Ramos (cell line): ENCODE measurements around the gene P2RX1.

Source experiments
- in situ Hi-C: fragments of 300-500 bp; cut with MboI; formaldehyde crosslinking; loops from one replicate; pipeline ENCODE4 v1.14.3; 2022; ENCODE audit warnings: low sequenced_read_pairs; ENCODE audit not compliant: unreplicated experiment

Gene P2RX1

DNA sequence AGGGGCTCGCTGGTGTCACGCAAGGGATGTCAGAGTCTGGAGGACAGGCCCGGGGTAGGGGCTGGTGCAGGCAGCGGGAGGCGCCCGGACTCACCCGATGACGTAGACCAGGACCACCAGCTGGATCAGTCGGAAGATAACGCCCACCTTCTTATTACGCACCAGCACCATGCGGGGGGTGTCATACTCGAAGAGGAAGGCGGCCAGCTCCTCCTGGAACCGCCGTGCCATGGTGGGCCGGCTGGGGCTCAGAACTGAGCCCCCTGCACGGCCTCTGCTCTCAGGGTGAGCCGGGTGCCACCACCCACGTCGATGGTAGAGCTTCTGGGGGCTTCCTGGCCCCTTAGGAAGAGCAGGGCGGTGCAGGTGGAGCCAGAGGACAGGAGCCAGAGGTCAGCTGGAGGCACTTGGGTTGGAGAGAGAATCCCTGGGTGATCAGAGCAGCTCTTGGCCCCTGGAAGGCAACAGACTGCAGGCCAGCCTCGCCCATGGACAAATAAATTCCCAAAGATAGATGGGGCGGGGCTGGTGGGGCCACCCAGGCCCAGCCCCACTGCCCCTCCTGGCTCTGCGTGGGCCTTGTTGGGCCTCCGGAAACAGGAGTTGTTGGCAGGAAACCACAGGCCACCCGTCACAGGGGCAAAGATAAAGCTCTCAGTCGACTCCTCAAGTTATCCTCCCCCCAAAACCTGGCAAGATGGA lies at the start of gene P2RX1:
Gene P2RX1 (minus strand): TSS at position 471 of the 702 bp plus-strand sequence. CDS start 240 bp downstream, at position 231.
- in situ Hi-C loops: no loop called here

DNA sequence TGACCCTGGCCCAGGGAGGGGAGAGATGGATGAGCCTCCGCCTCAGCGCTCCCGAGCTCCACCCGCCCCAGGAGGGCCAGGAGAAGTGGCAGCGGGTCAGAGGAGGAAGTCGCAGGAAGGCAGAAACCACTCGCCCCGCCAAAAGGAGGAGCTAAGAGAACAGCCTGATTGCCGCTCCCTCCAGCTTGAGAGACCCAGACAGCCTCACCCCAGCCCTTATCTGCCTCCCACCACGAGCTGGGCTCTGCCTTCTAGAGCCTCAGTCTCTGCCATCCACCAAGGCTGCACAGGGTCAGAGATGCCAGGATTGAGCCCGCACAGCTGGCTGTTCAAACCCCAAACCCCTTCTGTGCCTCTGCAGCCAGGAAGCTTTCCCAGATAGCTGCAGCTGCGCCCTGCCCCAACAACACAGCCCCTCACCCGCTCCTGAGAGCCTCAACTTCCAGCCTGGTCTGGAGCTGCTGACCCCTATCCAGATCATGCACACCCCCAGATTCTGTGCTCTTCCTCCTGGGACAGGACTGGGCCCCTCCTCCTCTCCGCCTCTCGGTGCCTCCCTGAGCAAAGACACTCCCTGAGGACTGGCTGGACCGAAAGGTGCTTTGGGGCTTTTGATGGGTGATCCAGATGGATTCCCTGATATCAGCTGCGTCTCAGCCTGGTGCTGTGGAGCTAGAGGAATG lies 49.0 kb upstream of the P2RX1 start:
- in situ Hi-C loops: loop anchor here (25.0 kb wide), 1 partner anchor 422 kb away; no protein-coding TSS in a partner anchor

DNA sequence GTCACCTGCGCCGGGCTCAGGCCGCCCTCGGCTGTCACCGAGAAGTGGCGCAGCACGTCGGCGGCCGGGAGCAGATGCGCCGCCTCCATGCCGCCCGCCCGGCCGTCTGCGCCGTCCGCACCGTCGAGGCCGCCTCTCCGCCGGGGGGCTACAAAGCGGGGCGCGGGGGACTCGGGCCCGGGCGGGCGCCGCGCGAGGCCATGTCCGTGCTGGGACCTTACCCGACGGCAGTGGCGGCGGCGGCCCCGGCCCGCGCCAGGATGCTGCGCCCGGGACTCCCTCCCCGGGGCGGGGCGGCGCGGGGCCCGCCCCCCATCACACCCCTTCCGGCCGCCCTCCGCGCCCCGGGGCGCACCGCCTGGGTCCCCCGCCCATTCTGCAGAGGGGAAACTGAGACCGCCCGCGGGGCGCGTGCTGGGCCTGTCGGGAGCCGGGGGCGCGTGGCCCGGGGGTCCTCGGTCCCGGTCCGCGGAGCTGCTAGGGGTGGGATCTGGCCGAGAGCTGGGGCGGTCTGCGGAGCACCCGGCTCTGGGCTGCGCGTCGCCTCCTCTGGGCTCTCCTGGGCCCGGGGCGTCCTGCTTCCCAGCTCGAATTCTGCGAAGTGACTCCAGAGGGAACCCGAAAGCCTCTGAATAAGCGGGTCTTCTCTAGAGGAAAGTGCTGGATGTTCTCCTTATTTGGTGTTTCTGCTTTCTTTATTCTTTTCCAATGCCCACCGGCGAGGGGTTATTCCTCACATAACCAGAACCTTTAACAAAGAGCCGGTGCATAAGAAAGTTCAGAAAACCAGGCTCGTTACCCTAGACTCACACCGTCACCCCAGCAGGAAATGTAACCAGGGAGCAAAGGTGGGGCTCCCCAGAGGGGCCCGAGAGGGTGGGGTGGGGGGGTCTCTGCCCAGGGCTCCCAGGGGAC lies 48.2 kb upstream of the P2RX1 start, which contains the start of gene ATP2A3:
Gene ATP2A3 (minus strand): TSS at position 235 of the 915 bp plus-strand sequence. CDS start 146 bp downstream, at position 89.
- in situ Hi-C loops: loop anchor here (25.0 kb wide), 1 partner anchor 423 kb away; no protein-coding TSS in a partner anchor

DNA sequence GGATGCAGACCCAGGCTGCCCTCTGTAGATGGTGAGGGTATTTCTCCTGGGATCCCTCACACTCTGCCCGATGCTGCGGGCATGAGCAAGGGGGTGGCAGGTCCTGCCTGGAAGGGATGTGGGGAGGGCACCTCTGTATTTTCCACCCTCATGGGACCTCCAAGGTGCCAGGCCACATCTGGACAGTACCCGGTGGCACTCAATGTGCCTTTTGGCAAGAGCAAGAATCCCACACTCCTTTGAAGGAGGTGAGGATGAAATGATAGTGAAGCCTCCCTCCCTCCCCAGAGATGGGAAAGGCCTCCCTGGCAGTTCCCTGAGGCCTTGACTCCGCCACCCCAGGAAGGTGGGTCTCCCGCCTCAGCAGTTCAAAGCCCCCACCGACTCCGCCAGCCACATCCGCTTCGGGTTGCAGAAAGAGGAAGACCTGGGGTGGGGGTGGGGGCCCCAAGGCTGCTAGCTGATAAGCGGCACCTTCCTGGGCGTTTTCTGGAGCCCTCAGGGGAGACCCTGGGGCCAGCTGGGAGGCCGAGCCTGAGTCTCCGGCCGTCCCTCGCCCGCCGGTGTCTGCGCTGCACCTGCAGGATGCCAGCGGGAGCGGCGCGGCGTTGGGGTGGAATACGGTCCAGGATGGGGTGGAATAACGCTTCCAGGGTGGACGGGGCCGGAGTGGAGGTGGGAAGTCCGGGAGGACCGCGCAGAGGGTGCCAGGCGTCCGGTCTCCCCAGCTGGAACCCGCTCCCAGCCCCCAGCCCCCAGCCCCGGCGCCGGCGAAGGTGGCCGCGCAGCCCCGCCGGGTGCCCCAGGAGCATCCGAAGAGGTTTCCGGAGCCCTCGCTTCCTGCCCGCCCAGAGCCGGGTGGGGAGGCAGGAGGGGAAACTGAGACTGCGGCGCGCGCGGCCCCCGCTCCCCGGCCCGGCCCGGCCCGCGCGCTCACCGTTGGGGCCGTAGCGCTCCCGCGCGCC lies 47.3 kb upstream of the P2RX1 start:
- in situ Hi-C loops: loop anchor here (25.0 kb wide), 1 partner anchor 424 kb away; no protein-coding TSS in a partner anchor

DNA sequence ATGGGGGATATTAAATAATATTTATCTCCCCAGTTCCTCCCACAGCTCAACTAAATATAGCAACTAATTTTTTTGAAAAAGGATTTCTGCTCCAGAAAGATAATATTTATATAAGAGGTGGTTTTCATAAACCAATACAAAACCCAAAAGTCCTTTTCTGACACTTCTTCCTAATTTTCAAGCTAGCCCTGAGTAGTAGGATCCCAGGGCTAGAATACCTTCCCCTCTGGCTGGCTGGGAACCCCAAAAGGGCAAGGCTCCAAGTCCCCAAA lies 46.6 kb upstream of the P2RX1 start:
- in situ Hi-C loops: loop anchor here (25.0 kb wide), 1 partner anchor 424 kb away; no protein-coding TSS in a partner anchor

DNA sequence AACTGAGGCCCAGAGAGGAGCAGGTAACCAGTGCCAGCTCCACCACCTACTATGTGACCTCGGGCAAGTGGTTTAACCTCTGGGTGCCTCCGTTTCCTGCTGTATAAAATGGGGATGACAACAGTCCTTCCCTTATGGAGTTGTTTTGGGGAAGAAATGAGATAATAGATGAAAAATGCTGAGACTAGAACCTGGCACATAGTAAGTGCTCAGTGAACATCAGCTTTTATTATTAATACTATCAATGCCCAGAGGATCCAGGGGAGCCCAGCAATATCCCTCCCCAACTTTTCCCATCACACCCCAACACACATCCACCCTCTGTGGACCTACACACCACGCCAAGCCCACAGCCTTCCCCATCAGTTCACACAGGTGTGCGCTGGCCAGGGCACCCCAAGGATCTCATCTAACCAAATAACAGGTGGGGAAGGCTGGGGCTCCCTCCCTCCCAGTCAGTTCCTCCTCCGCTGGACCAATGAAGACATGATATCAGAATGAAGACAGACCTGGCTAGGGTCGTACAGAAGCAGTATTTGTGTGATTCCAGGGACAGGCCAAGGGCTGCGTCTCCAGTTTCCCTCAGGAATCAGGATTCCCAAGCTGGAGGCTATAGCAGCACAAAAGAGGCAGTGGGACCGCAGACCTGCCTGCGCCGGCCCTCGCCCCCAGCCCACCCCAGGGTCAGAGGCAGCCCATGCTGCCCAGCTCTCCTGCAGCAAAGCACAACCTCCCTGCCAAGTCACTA lies 46.1 kb upstream of the P2RX1 start:
- in situ Hi-C loops: loop anchor here (25.0 kb wide), 1 partner anchor 425 kb away; no protein-coding TSS in a partner anchor

DNA sequence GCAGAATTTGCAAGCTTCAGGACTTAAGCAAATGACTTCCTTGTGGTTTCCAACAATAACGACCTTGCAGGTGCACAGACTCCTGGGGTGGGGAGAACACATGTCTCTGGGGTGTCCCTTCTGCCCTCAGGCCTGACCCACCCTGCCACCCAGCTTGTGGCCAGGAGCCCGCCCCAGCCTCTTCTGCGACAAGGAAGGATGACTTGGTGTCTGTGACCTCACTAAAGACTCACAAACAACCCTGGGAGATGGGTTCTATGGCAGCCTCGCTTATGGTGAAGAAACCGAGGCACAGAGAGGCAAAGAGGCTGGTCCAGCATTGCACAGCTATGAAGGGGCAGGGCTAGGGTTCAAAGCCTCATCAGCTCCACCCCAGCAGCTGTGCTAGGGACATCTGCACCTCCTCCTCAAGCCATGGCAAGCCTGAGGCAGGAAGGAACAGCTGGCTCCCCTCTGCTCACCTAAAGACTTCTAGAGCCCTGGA lies 45.3 kb upstream of the P2RX1 start:
- in situ Hi-C loops: loop anchor here (25.0 kb wide), 1 partner anchor 426 kb away; no protein-coding TSS in a partner anchor

DNA sequence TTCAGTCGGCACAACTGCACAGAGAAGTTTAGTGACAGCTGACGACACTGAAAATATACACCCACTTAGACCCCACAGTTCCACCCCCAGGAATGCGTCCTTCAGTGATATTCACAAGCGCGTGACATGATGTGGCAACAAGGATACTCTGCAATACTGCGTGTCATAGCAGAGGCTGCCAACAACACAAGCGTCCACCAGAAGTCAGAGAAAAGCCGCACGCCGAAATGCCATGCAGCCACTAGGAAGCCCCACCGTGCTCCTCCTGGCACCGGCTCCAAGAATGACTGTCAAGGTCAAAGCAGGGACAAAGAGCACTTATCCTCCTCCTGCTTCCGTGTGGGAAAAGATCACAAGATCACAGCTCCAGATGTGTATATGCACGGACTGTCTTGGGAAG lies 44.5 kb upstream of the P2RX1 start:
- in situ Hi-C loops: loop anchor here (25.0 kb wide), 1 partner anchor 427 kb away; no protein-coding TSS in a partner anchor

DNA sequence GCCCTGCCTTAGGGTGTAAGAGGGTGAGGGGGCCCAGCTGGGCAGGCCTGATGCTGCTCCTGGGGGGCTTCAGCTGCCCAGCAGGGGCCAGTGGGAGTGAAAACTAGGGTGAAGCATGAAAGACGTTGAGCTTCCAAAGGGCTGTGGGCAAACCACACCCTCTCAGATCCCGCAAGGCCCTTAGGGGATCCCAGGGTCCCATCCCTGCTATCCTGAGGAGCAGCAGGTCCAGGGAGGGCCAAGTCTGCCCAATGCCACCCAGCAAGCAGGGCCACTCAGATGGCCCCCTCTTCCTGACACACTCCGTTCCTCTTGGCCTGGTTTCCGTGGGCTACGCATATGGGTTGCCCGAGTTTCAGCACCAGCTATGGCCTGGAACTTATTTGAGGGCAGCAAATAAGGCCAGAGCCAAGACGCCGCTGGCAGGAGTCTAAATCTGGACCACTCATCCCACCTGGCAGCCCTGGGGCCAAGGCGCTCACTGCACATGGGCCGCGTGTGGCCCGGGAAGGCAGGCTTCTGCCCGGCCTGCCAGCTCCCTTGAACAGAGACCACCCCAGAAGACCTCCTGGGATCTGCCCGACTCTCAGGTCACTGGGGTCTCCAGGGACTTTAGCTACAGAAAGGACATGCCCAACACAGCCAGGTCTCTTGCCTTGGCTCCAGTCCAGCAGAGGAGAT lies 43.8 kb upstream of the P2RX1 start:
- in situ Hi-C loops: loop anchor here (25.0 kb wide), 1 partner anchor 427 kb away; no protein-coding TSS in a partner anchor

DNA sequence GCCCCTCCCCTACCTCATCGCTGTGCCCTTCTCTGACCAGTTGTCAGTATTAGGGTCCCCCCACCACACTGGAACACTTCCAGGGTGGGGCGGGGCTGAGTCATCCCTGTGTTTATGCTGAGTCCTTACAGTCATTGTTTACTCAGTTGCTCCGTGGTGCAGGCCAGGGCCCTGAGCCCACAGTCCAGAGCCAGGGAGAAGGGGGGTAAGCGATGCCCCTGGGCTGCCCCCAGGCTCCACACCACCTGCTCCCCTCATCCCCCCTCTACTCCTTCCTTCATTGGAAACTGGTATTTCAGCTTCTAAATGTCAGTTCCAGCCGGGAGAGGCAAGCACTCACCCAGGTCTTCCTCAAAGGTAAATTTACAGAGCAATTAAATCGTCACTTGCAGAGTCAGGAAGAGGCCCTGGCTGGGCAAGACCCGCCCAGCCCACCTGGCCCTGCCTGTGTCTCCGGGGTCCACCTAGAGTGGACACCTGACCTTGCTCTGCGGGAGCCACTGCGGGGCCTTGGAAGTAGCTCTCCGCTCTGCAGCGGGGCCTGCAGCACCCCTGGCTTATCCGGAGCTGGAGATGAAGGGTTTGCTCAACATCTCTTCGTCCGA lies 43.1 kb upstream of the P2RX1 start:
- in situ Hi-C loops: loop anchor here (25.0 kb wide), 1 partner anchor 428 kb away; no protein-coding TSS in a partner anchor

DNA sequence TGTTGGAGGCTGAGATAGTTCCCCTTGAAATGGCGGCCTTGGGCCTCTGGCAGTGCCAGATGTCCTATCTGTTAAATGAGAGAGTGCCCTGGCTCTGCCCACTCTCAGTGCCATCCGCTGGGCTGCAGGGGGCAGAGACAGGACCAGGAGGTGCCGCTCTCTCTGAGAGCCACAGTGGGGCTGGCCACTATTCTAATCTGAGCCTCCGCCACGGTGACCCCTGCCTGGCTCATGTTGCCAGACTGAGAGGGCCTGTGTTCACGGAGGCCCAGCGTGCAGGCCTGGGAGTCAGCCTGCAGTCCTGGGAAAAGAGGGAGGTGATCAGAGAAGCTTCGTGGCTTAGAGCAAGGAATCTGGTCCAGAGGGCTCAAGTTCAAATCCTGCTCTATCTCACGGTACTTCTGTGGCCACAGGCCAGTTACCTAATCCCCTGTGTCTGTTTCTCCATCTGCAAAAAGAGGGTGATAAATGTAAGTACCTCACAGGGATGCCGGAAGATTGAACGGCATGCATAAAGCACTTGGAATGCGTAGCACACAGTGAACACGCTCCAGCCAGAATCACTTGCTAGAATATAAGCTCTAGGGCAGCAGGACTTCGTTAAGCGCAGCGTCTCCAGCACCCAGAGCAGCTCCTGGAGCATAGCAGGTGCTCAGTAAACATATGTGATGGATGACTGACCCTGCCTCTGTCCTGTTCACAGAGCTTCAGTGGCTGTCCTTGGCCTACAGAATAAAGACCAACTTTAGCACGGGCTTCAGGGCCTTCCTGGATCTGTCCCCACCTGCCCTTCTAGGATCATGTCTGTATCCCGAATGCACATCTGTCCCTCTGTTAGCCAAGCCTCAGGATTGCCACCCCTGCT lies 41.7 kb upstream of the P2RX1 start:
- in situ Hi-C loops: loop anchor here (25.0 kb wide), 1 partner anchor 429 kb away; no protein-coding TSS in a partner anchor

DNA sequence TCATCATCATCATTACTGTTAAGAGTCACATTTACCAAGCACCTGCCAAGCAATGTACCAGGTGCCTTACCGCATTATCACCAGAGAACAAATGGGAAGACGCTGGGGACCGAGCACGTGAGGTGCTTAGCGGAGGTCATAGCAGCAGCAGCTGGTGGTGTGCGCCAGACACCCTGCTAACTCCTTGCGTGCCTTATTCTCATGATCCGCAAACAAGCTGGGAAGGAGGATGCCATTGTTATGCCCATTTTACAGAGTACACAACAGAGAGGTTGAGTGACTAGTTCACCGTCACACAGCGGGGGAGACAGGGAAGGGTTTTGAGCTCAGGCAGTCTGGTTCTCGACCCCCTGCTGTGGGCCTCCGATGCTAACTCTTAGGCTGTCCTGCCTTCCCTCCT lies 40.7 kb upstream of the P2RX1 start:
- in situ Hi-C loops: loop anchor here (25.0 kb wide), 1 partner anchor 430 kb away; no protein-coding TSS in a partner anchor

DNA sequence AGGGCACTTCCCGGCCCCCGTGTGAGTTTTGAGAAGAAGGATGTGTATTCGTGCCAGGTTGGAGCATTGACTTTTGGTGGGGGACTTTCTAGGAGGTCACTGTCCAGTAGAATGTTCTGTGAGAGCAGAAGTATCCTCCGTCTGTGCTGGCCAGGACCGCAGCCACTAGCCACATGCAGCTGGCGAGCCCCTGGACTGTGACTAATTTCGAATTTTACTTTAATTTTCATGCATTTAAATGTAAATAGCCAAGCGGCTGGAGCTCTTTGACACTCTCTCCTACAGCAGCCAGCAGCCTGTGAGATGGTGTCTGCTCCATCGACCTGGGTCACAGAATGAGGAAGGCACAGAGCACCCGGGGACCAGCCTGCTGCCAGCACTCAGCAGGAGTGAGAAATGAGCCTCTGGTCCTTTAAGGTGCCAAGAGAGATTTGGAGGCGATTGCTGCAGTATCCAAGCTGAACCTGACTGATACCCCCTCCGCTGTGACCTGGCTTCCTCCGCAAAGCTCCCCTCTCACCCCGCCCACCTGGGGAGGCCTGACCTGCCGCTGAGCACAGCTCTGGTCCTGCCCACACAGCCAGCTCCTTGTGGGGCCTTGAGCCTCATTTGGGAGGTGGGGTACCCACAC lies 40.2 kb upstream of the P2RX1 start:
- in situ Hi-C loops: loop anchor here (25.0 kb wide), 1 partner anchor 431 kb away; no protein-coding TSS in a partner anchor

DNA sequence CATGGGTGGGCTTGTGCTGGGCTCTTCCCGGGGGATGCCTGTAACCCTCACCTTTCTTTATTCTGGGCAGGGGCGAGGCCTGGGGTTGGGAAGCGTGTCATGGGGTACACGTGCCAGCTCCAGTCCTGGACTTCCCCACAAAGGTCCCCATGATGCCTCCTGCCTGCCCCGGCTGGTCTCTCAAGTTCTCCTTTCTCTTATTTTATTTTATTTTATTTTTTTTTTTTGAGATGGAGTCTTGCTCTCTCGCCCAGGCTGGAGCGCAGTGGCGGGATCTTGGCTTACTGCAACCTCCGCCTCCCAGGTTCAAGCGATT lies 39.4 kb upstream of the P2RX1 start:
- in situ Hi-C loops: loop anchor here (25.0 kb wide), 1 partner anchor 432 kb away; no protein-coding TSS in a partner anchor

DNA sequence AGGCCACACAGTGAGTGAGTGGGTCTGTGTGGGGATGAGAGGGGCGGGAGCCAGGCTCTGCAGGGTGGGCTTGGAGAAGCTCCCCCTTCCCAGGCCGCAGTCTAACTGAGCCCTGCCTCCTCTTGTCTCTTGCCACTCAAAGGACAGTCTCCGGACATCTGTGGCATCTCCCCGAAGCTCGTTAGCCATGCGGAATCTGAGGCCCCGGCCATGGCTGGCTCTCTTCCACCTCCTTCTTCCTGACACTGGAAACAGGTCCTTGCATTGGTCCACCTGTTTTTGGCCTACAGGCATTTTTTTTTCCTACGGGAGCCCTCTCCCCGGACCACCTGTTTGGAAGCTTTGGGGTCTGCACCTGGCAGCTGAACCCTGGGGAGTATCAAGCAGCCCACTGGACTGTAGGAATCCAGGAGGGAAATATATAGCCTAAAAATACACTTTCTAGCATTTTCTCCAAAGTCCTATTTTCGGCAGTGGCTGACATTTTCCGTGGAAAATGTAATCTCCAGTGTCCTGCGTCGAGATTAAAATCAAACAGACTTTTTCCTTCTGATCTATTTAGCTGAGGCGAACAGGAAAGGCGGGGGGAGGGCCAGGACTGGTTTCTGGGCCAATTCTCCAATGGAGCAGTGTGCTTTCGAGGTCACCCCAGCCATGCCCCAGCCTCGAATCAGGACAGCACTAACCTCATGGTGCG lies 38.9 kb upstream of the P2RX1 start:
- in situ Hi-C loops: loop anchor here (25.0 kb wide), 1 partner anchor 432 kb away; no protein-coding TSS in a partner anchor
